ENCODE measurements around the gene GPATCH4. TPM values are rescaled to one million over a fixed set of nuclear protein-coding genes. Genes with fewer than 3 reads are reported as not detected.

Gene GPATCH4
- total and polyA plus RNA-seq, 10 of the 15 experiments (the other 5 are each of a cell fraction or from before 2014, with no cell fraction given): 35.5 to 111 (median 73.9) TPM

- Histone ChIP-seq H3K27ac (ENCODE audit: control insufficient read depth, insufficient read depth) (no peak overlapping the region), H3K4me3 (no peak overlapping the region), H3K36me3 (ENCODE audit: control insufficient read depth in 2 of 2, insufficient read depth in 2 of 2, low read length in 1 of 2) (no peaks in the 10 kb centered on the region), H4K20me1 (ENCODE audit: control insufficient read depth, insufficient read depth) (no peaks in the 10 kb centered on the region), H2AFZ (ENCODE audit: control insufficient read depth, low read depth, low read length) (no peak overlapping the region), H3K9ac (ENCODE audit: control insufficient read depth, insufficient read depth, low read length) (no peak overlapping the region), H3K27me3 (replicated peaks in 1 of 2; ENCODE audit: control insufficient read depth in 2 of 2, insufficient read depth in 2 of 2, low read length in 1 of 2) (no peaks in the 10 kb centered on the region; a peak in 1 of 4 replicates), H3K9me3 (replicated peaks; ENCODE audit: control insufficient read depth, insufficient read depth, low read length) (no peaks in the 10 kb centered on the region), H3K4me1 (ENCODE audit: control insufficient read depth, insufficient read depth, low read length) (peaks cover 21% of the 10 kb centered on the region), H3K4me2 (ENCODE audit: control insufficient read depth, insufficient read depth) (no peak overlapping the region), H3K79me2 (ENCODE audit: control insufficient read depth, insufficient read depth, low read length) (no peaks in the 10 kb centered on the region; the same call in 1 of the 2 replicates)
- in situ Hi-C loops (cut with MboI): no loop called here
- RAD21 ChIA-PET (ENCODE audit: unreplicated experiment): interaction anchor here (1.8 to 2.4 kb wide), 2 partner anchors 21 to 23 kb away, joined by 4 to 12 read pairs; no protein-coding TSS in a partner anchor
- intact Hi-C loops (cut with micrococcal nuclease; ENCODE audit: unreplicated experiment): no loop called here
- no peak for DNase-seq (ENCODE audit: low read depth, low spot score)
- SMC1A ChIA-PET (ENCODE audit: uncharacterized antibody, unreplicated experiment): interaction anchor here (0.9 to 3.5 kb wide), 2 partner anchors 22 to 201 kb away, joined by 3 to 22 read pairs; no protein-coding TSS in a partner anchor
- no TSS peak for BruUV-seq (replicated peaks)
- no peak for FAIRE-seq
- POLR2A ChIA-PET: interaction anchor here (0.6 kb wide), 1 partner anchor 101 kb away, joined by 4 read pairs; no protein-coding TSS in a partner anchor
- CTCF ChIA-PET: interaction anchor here (0.8 to 4.6 kb wide), 15 partner anchors 14 to 140 kb away, joined by 3 to 40 read pairs (median 3); partner anchors contain the start of gene GPATCH4
- WGBS (ENCODE audit: insufficient coverage, insufficient replicate concordance, low lambda C conversion rate, missing lambda C conversion rate): 31% methylated on average over 4 of the region's 4 CpGs
- no peak for ATAC-seq
- TF ChIP-seq GABPA (IDR thresholded peaks at IDR 0.05; ENCODE audit: low read depth) (no peak), FOXM1 (IDR thresholded peaks at IDR 0.05; ENCODE audit: low read depth, low read length) (no peak), TCF7 (IDR thresholded peaks at IDR 0.05; ENCODE audit: borderline replicate concordance) (no peak), EED (IDR thresholded peaks at IDR 0.05; ENCODE audit: low read depth) (no peak), RCOR1 (conservative IDR thresholded peaks at IDR 0.05; ENCODE audit: low read depth, low read length) (no peak), PAX5 (IDR thresholded peaks at IDR 0.05; ENCODE audit: borderline replicate concordance, low read depth, low read length) (no peak), MLLT1 (IDR thresholded peaks at IDR 0.05) (no peak), BCL3 (IDR thresholded peaks at IDR 0.05; ENCODE audit: borderline replicate concordance, insufficient read depth, low read depth, low read length, poor library complexity, severe bottlenecking) (no peak), ZNF274 (IDR thresholded peaks at IDR 0.05; ENCODE audit: insufficient read depth, insufficient read length) (no peak), MYC (IDR thresholded peaks at IDR 0.05; ENCODE audit: insufficient read depth, insufficient read length, insufficient replicate concordance, low read length, severe bottlenecking) (no peak), NR2F1 (conservative IDR thresholded peaks at IDR 0.05) (no peak), ZNF384 (IDR thresholded peaks at IDR 0.05; ENCODE audit: borderline replicate concordance, low read depth, low read length) (no peak), ZNF687 (IDR thresholded peaks at IDR 0.05) (no peak), NFYA (IDR thresholded peaks at IDR 0.05; ENCODE audit: borderline replicate concordance, low read depth, low read length) (no peak), BRCA1 (IDR thresholded peaks at IDR 0.05; ENCODE audit: low read depth, low read length) (no peak), CHD4 (IDR thresholded peaks at IDR 0.05) (no peak)
Observed at GRCh38 chr1:156586323-156586722, 15.0 kb downstream of the GPATCH4 start.
